Lower leg skin (tissue), 3 donors: ENCODE data around the gene S100A2.

Experiments
- CTCF ChIP-seq, 3 donors: fragments of 450-650 bp; IDR thresholded peaks; one replicate each; pipeline ENCODE4 v1.5.1; 2016; ENCODE audit warnings: antibody characterized with exemption in 3 of 3, mild to moderate bottlenecking in 3 of 3, moderate library complexity in 2 of 3
- POLR2A ChIP-seq, 2 donors: fragments of 450-650 bp; IDR thresholded peaks; one replicate each; pipeline ENCODE4 v1.6.1; 2016 to 2017; ENCODE audit warnings: antibody characterized with exemption in 2 of 2, mild to moderate bottlenecking in 1 of 2, moderate library complexity in 1 of 2

- TF ChIP-seq CTCF (IDR thresholded peaks at IDR 0.05) (no peak), POLR2A (IDR thresholded peaks at IDR 0.05) (no peak)
Observed at GRCh38 chr1:153513023-153513422, 52.6 kb downstream of the S100A2 start.
